ENCODE measurements around the gene ANKRD40CL. TPM values are rescaled to one million over a fixed set of nuclear protein-coding genes. Genes with fewer than 3 reads are reported as not detected.

ANKRD40CL gene
- total RNA-seq, 1 experiment from 2014 or later, result not detected

GRCh38 chr17:50790618-50791017 lies 23.3 kb upstream of the ANKRD40CL start:
- H3K4me1 Mint-ChIP-seq (ENCODE audit: low read depth, unreplicated experiment), result no peaks in the 10 kb centered on the region
- H3K27ac Mint-ChIP-seq (ENCODE audit: unreplicated experiment), result no peak overlapping the region
- DNase-seq, result no peak
- no peak overlapping the region for H3K4me3 Mint-ChIP-seq (ENCODE audit: low read depth, unreplicated experiment)
- H3K9me3 Mint-ChIP-seq (ENCODE audit: low read depth, unreplicated experiment), result no peaks in the 10 kb centered on the region
- CTCF ChIA-PET, result interaction anchor here (0.6 kb wide), 1 partner anchor 77 kb away, joined by 5 read pairs; no protein-coding TSS in a partner anchor
- no peak for TF ChIP-seq CTCF (IDR thresholded peaks at IDR 0.05; ENCODE audit: unreplicated experiment)
- no TSS peak for BruUV-seq (replicated peaks)
- intact Hi-C loops (cut with micrococcal nuclease; ENCODE audit: unreplicated experiment), result no loop called here
- H3K36me3 Mint-ChIP-seq (ENCODE audit: insufficient read depth, unreplicated experiment), result no peaks in the 10 kb centered on the region
- H3K27me3 Mint-ChIP-seq (ENCODE audit: unreplicated experiment), result peaks cover 14% of the 10 kb centered on the region

GRCh38 chr17:50787106-50787505 lies 19.8 kb upstream of the ANKRD40CL start:
- no peaks in the 10 kb centered on the region for H3K9me3 Mint-ChIP-seq (ENCODE audit: low read depth, unreplicated experiment)
- DNase-seq, result no peak
- BruUV-seq (replicated peaks), result no TSS peak

GRCh38 chr17:50785946-50786570 lies 18.7 kb upstream of the ANKRD40CL start:
- TF ChIP-seq CTCF (IDR thresholded peaks at IDR 0.05; ENCODE audit: unreplicated experiment), result no peak
- intact Hi-C loops (cut with micrococcal nuclease; ENCODE audit: unreplicated experiment), result no loop called here
- CTCF ChIA-PET, result interaction anchor here (0.6 to 1.4 kb wide), 2 partner anchors 18 to 213 kb away, joined by 3 to 5 read pairs; no protein-coding TSS in a partner anchor
- Mint-ChIP-seq H3K9me3 (ENCODE audit: low read depth, unreplicated experiment) (no peaks in the 10 kb centered on the region), H3K27me3 (ENCODE audit: unreplicated experiment) (peaks cover 22% of the 10 kb centered on the region), H3K36me3 (ENCODE audit: insufficient read depth, unreplicated experiment) (no peaks in the 10 kb centered on the region), H3K4me1 (ENCODE audit: low read depth, unreplicated experiment) (no peaks in the 10 kb centered on the region), H3K27ac (ENCODE audit: unreplicated experiment) (no peak overlapping the region), H3K4me3 (ENCODE audit: low read depth, unreplicated experiment) (no peak overlapping the region)
- DNase-seq, result no peak
- no TSS peak for BruUV-seq (replicated peaks)

More at GRCh38 chr17:50787106-50787505, 19.8 kb upstream of the ANKRD40CL start:
- H3K27me3 Mint-ChIP-seq (ENCODE audit: unreplicated experiment), result peaks cover 22% of the 10 kb centered on the region
- H3K36me3 Mint-ChIP-seq (ENCODE audit: insufficient read depth, unreplicated experiment), result no peaks in the 10 kb centered on the region
- TF ChIP-seq CTCF (IDR thresholded peaks at IDR 0.05; ENCODE audit: unreplicated experiment), result no peak
- no peak overlapping the region for H3K4me3 Mint-ChIP-seq (ENCODE audit: low read depth, unreplicated experiment)
- CTCF ChIA-PET, result no interaction called here
- no peak overlapping the region for H3K27ac Mint-ChIP-seq (ENCODE audit: unreplicated experiment)
- intact Hi-C loops (cut with micrococcal nuclease; ENCODE audit: unreplicated experiment), result no loop called here
- H3K4me1 Mint-ChIP-seq (ENCODE audit: low read depth, unreplicated experiment), result no peaks in the 10 kb centered on the region

- no TSS peak for BruUV-seq (replicated peaks)
- no peaks in the 10 kb centered on the region for H3K4me1 Mint-ChIP-seq (ENCODE audit: low read depth, unreplicated experiment)
- CTCF ChIA-PET, result interaction anchor here (0.7 to 1.4 kb wide), 4 partner anchors 57 to 167 kb away, joined by 3 to 4 read pairs (median 3); no protein-coding TSS in a partner anchor
- H3K36me3 Mint-ChIP-seq (ENCODE audit: insufficient read depth, unreplicated experiment), result no peaks in the 10 kb centered on the region
- peaks cover 12% of the 10 kb centered on the region for H3K27me3 Mint-ChIP-seq (ENCODE audit: unreplicated experiment)
- no peak overlapping the region for H3K27ac Mint-ChIP-seq (ENCODE audit: unreplicated experiment)
- no peak for TF ChIP-seq CTCF (IDR thresholded peaks at IDR 0.05; ENCODE audit: unreplicated experiment)
- H3K9me3 Mint-ChIP-seq (ENCODE audit: low read depth, unreplicated experiment), result no peaks in the 10 kb centered on the region
- no peak overlapping the region for H3K4me3 Mint-ChIP-seq (ENCODE audit: low read depth, unreplicated experiment)
- intact Hi-C loops (cut with micrococcal nuclease; ENCODE audit: unreplicated experiment), result no loop called here
- no peak for DNase-seq
These were observed 17.8 kb upstream of the ANKRD40CL start for GRCh38 chr17:50785126-50785525.
